T-helper 17 cell (primary cell): ENCODE measurements around the gene LYZL6. TPM values are rescaled to one million over a fixed set of nuclear protein-coding genes. Genes with fewer than 3 reads are reported as not detected.
A peak's percentile ranks its signal among the peaks of the same experiment; 100 is the strongest.

ENCODE experiments used
- ATAC-seq: fragments of 150-1000 bp; cut with Tn5 transposase; 2 replicates; pipeline ENCODE4 v1.10.0; 2021; ENCODE audit warnings: mild to moderate bottlenecking, moderate library complexity
- DNase-seq, 3 donors: peaks; one replicate each; pipeline versions ENCODE4 v3.0.0 to v3.0.0-alpha.2; 2020 to 2021
- H3K9me3 ChIP-seq: one replicate; pipeline ENCODE4 v1.7.0; 2013; ENCODE audit warnings: low read length, mild to moderate bottlenecking; ENCODE audit not compliant: control insufficient read depth, poor library complexity, severe bottlenecking
- H3K27ac Mint-ChIP-seq: one replicate; pipeline ENCODE4 v1.8.0; 2022; ENCODE audit warnings: mild to moderate bottlenecking, moderate library complexity, mixed read lengths
- H3K27me3 Mint-ChIP-seq: one replicate; pipeline ENCODE4 v1.8.0; 2022; ENCODE audit warnings: mixed read lengths
- H3K36me3 Mint-ChIP-seq: one replicate; pipeline ENCODE4 v1.8.0; 2022; ENCODE audit warnings: low read depth, mixed read lengths
- H3K4me1 Mint-ChIP-seq: one replicate; pipeline ENCODE4 v1.8.0; 2022; ENCODE audit warnings: mild to moderate bottlenecking, mixed read lengths
- H3K4me3 Mint-ChIP-seq: one replicate; pipeline ENCODE4 v1.8.0; 2022; ENCODE audit warnings: mild to moderate bottlenecking, moderate library complexity, mixed read lengths
- total RNA-seq, 4 donors: library from RNA in 2 of 4; stranded (reverse) in 2 of 4; gene quantifications; one replicate each; pipeline ENCODE4 v1.2.3 and lab custom pipeline; 2022 to 2026

The LYZL6 gene
- total RNA-seq, 2 donors from 2014 or later = not detected

DNA sequence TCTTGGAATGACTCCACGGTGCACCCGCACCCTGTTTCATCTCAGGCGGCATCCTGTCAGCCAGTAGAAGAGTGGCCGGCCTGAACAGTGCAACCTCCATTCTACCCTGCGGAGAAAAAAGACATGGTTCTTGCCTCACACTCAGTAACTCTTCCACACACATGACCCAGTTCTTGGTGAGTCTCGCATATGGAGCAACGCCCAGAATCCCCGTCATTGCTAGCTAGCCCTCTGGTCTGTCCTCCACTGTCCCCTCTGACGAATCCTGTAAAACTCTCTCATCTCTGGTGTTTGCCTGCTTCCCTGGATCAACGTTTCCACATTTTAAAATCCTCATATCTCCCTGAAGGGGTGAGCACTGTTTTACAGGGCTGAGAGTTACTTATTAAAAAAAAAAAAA, 8.8 kb downstream of the LYZL6 start:
- Mint-ChIP-seq H3K4me1 (peaks cover 5% of the 10 kb centered on the region), H3K4me3 (no peak overlapping the region), H3K36me3 (no peaks in the 10 kb centered on the region), H3K27ac (no peak overlapping the region), H3K27me3 (peaks cover 20% of the 10 kb centered on the region)
- no peaks in the 10 kb centered on the region for H3K9me3 ChIP-seq
- DNase-seq = no peak
- no peak for ATAC-seq

DNA sequence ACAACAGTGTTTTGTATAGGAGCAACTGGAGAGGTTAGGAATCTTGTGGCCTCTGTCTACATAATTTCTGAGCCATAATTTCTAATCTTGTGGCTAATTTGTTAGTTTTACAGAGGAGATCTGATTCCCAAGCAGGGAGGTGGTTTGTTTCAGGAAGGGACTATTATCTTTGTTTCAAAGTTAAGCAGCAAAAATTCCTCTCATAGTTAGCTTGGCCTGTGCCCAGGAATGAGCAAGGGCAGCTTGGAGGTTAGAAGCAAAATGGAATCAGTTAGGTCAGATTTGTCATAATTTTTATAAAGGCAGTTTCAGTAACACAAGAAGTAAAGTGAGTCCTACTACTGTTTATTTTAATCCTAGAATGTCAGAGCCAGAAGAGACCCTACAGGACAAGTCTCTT, 10.9 kb downstream of the LYZL6 start:
- ATAC-seq (no peak), DNase-seq (no peak)
- Mint-ChIP-seq H3K4me3 (no peak overlapping the region), H3K36me3 (peaks cover 2% of the 10 kb centered on the region), H3K27me3 (peaks cover 24% of the 10 kb centered on the region), H3K4me1 (peaks cover 5% of the 10 kb centered on the region), H3K27ac (no peak overlapping the region)
- H3K9me3 ChIP-seq = no peaks in the 10 kb centered on the region

DNA sequence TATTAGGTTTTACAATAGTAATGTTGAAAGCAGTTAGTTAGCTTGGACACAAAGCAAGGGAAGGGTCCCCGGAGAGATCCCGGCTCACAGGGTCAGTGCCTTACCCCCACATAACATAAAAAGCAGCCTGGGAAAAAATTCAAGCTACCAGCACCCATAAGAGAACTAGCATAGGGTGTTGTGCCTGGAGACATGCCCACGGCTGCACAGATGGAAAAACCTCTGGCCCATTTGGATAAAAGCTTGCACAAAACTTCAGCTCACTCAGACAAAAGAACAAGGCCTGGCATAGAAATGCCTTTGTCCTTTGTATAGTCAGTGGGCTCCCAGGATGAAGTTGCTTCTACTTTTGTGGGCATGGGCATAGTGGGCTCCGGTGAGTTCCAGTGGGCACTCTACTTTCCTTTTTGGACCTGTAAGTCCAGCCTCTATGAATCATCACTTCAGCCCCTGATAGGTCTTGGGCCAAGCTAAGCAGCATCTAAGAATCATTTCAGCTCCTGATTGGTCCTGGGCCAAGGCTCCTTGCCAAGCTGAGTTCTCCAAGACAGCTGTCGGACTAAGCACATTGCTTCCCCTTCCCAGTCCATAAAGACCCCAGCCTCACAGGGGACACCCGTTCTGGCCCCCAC, 11.6 kb downstream of the LYZL6 start:
- ATAC-seq = no peak
- Mint-ChIP-seq H3K4me3 (no peak overlapping the region), H3K4me1 (peaks cover 5% of the 10 kb centered on the region), H3K27me3 (peaks cover 24% of the 10 kb centered on the region), H3K27ac (no peak overlapping the region), H3K36me3 (peaks cover 2% of the 10 kb centered on the region)
- DNase-seq = no peak
- no peaks in the 10 kb centered on the region for H3K9me3 ChIP-seq

DNA sequence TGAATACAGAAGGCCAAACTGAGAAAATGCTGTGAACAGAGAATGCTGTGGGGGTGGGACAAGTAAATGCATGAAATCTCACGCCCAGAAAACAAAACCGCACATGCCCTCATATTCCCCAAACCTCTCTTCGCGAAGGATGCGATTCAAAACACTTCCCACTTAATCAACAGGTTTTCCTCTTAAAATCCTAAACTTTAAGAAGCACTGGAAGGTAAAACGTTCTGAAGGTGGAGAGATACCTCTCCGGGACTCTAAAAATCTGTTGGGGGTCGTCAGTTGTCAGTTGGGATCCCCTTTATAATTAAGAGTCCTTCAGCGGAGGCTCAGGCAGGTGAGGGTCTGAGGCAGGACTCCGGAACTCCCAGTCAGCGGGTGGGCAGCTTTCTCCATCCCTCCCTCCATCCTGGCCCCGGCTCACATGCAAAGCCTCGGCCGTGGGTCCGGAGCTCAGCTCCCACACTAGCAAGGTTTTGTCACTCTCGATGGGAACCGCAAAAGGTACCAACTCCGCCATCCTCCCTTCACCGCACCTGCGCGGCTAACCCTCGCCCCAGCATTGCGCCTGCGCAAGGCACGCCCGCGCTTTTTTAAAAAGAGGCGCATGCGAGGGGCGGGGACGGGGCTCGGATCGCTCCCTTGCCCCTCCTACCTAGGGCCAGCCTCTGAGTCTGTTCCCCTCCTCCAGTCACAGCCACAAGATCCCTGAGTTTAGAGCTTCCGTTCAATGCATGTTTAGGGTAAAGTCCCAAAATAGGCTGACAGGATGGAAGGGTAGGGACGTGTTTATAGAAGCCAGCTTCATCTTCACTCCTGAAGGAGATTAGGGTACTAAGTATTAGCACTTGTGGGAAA, 13.1 kb downstream of the LYZL6 start, which contains the start of gene RDM1:
TSS of gene RDM1 (minus strand) at position 563 of the 855 bp plus-strand sequence. CDS start at position 517, 46 bp downstream.
- peak; percentile 85 for ATAC-seq
- Mint-ChIP-seq H3K4me3 (peak within 1 kb of the TSS; percentile 88), H3K36me3 (peaks cover 2% of the 10 kb centered on the region), H3K27ac (peak within 1 kb of the TSS; percentile 67), H3K4me1 (peaks cover 5% of the 10 kb centered on the region), H3K27me3 (peaks cover 24% of the 10 kb centered on the region)
- peak; percentile 28 to 61 (median 40) for DNase-seq
- no peaks in the 10 kb centered on the region for H3K9me3 ChIP-seq

DNA sequence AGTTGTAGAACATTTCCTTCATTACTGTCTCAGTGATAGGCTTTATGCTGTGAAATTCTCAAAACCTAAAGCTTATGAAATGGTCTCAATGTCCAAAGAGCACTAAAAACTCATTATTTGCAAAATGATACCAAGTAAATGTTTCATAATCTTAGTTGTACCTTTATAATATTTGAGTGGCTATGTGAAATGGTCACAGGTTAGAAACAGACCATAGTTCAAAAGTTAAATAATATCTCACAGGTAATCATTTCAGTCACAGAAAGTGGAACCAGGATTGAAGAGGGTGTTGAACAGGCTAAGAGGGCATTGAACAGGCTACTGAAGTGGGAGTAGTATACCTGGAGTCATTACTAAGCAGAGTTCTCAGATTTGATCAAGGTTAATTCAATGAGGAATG, 15.8 kb downstream of the LYZL6 start:
- Mint-ChIP-seq H3K36me3 (peaks cover 2% of the 10 kb centered on the region), H3K4me1 (peaks cover 5% of the 10 kb centered on the region), H3K27ac (no peak overlapping the region), H3K27me3 (peaks cover 10% of the 10 kb centered on the region), H3K4me3 (no peak overlapping the region)
- no peaks in the 10 kb centered on the region for H3K9me3 ChIP-seq
- DNase-seq = no peak
- no peak for ATAC-seq

DNA sequence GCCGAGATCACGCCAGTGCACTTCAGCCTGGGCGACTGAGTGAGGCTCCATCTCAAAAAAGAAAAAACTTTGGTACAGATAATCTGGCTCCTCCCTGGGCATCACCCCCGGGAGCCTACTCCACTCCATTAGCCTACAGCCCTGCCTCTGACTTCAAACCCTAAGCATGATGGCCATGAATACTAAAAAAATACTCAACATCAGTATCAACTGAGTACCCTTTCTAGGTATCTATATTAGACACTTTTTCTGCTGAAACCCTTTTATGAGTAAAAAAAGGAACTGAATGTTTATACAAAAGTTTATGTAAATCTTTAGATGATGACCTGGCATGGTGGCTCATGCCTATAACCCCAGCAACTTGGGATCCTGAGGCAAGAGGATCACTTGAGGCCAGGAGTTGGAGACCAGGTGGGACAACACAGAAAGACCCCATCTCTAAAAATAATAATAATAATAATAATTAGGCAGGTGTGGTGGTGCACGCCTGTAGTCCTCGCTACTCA, 19.9 kb downstream of the LYZL6 start:
- DNase-seq (no peak), ATAC-seq (no peak)
- peaks cover 4% of the 10 kb centered on the region for H3K27me3 Mint-ChIP-seq
- no peaks in the 10 kb centered on the region for H3K9me3 ChIP-seq
- H3K4me1 Mint-ChIP-seq = no peaks in the 10 kb centered on the region
- H3K4me3 Mint-ChIP-seq = no peak overlapping the region
- H3K36me3 Mint-ChIP-seq = peaks cover 2% of the 10 kb centered on the region
- H3K27ac Mint-ChIP-seq = no peak overlapping the region

GRCh38 chr17:35920229-35920628, 23.3 kb downstream of the LYZL6 start:
- H3K4me3 Mint-ChIP-seq = no peak overlapping the region
- H3K4me1 Mint-ChIP-seq = no peaks in the 10 kb centered on the region
- no peaks in the 10 kb centered on the region for H3K36me3 Mint-ChIP-seq
- DNase-seq (no peak), ATAC-seq (no peak)
- H3K27ac Mint-ChIP-seq = peak overlapping the region; percentile 57
- peaks cover 10% of the 10 kb centered on the region for H3K27me3 Mint-ChIP-seq
- H3K9me3 ChIP-seq = no peaks in the 10 kb centered on the region

GRCh38 chr17:35918665-35919064, 24.8 kb downstream of the LYZL6 start:
- DNase-seq = no peak
- no peak for ATAC-seq
- H3K27me3 Mint-ChIP-seq = peaks cover 10% of the 10 kb centered on the region
- no peak overlapping the region for H3K4me3 Mint-ChIP-seq
- H3K36me3 Mint-ChIP-seq = no peaks in the 10 kb centered on the region
- H3K27ac Mint-ChIP-seq = no peak overlapping the region
- no peaks in the 10 kb centered on the region for H3K4me1 Mint-ChIP-seq
- no peaks in the 10 kb centered on the region for H3K9me3 ChIP-seq

GRCh38 chr17:35917519-35918213, 25.8 kb downstream of the LYZL6 start:
- no peaks in the 10 kb centered on the region for H3K4me1 Mint-ChIP-seq
- peaks cover 10% of the 10 kb centered on the region for H3K27me3 Mint-ChIP-seq
- no peaks in the 10 kb centered on the region for H3K9me3 ChIP-seq
- no peaks in the 10 kb centered on the region for H3K36me3 Mint-ChIP-seq
- no peak overlapping the region for H3K4me3 Mint-ChIP-seq
- no peak for ATAC-seq
- no peak overlapping the region for H3K27ac Mint-ChIP-seq
- no peak for DNase-seq

DNA sequence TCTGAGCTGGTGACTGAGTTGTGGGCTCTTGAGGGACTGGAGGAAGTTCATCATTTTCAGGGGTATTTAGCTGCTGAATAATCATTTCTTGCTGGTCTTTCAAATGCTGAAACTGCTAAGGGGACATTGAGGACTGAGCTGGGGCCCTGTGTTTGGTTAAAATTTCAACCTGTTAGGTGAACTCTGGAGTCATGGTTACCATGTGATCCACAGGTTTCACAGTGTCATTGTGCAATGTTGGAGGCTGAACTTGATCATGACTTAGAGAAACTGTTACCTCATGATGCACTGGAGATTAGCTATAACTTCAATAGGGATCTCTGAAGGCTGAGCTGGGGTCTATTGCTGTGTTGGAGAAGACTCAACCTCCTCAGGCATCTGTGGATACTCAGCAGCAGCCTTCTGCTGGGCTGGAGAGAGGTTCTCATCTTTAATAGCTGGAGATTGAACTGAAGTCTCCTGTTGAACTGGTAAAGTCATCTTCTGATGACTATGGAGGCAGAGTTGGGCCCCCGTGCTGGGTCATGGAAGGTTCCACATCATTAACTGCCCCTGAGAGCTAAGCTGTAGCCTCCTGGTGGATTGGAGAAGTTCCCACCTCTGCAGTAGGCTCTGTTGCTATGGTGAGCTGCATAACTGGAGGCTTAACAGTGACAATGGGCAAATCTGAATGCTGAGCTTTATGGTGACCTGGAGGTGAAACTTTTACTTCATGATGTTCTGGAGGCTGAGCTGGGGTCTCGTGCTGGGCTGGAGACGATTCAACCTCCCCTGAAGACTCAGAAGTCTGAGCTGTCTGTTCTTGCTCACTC, 28.2 kb downstream of the LYZL6 start:
- no peak overlapping the region for H3K27ac Mint-ChIP-seq

GRCh38 chr17:35914354-35914753, 29.2 kb downstream of the LYZL6 start:
- no peak overlapping the region for H3K4me3 Mint-ChIP-seq
- H3K36me3 Mint-ChIP-seq = no peaks in the 10 kb centered on the region
- H3K9me3 ChIP-seq = no peaks in the 10 kb centered on the region
- no peaks in the 10 kb centered on the region for H3K4me1 Mint-ChIP-seq
- no peak overlapping the region for H3K27ac Mint-ChIP-seq
- DNase-seq (no peak), ATAC-seq (no peak)
- H3K27me3 Mint-ChIP-seq = peaks cover 10% of the 10 kb centered on the region

More for the DNA sequence above, 28.2 kb downstream of the LYZL6 start:
- no peaks in the 10 kb centered on the region for H3K9me3 ChIP-seq
- H3K36me3 Mint-ChIP-seq = no peaks in the 10 kb centered on the region
- H3K4me3 Mint-ChIP-seq = no peak overlapping the region
- ATAC-seq (no peak), DNase-seq (no peak)
- no peaks in the 10 kb centered on the region for H3K4me1 Mint-ChIP-seq
- H3K27me3 Mint-ChIP-seq = peaks cover 10% of the 10 kb centered on the region

GRCh38 chr17:35913609-35914008, 29.9 kb downstream of the LYZL6 start:
- no peak for DNase-seq
- ATAC-seq = no peak
- H3K27ac Mint-ChIP-seq = no peak overlapping the region
- no peaks in the 10 kb centered on the region for H3K36me3 Mint-ChIP-seq
- no peaks in the 10 kb centered on the region for H3K9me3 ChIP-seq
- peaks cover 2% of the 10 kb centered on the region for H3K4me1 Mint-ChIP-seq
- H3K4me3 Mint-ChIP-seq = no peak overlapping the region
- H3K27me3 Mint-ChIP-seq = peaks cover 16% of the 10 kb centered on the region
